HG03457 (cell line): Measurements from ENCODE around the gene IL19.

ENCODE experiments used
- ATAC-seq: cut with Tn5 transposase; IDR thresholded peaks from one replicate; pipeline ENCODE4 v1.9.1; 2021; ENCODE audit warnings: moderate number of reproducible peaks; ENCODE audit not compliant: unreplicated experiment

Gene IL19

GRCh38 chr1:206885341-206886060 is 114.9 kb downstream of the IL19 start:
- no peak for ATAC-seq

- ATAC-seq = no peak
Measured at GRCh38 chr1:206886831-206887230, 116.3 kb downstream of the IL19 start.

GRCh38 chr1:206887701-206888100 is 117.1 kb downstream of the IL19 start:
- ATAC-seq = no peak

- ATAC-seq = no peak
Measured at GRCh38 chr1:206890125-206891060, 119.8 kb downstream of the IL19 start.

- ATAC-seq = no peak
Measured at GRCh38 chr1:206891412-206891811, 120.8 kb downstream of the IL19 start.
